ENCODE results near the gene SERINC3.
"Not testable (repeated sequence)": the region's sequence is repeated elsewhere in the genome, so short reads cannot be mapped to it uniquely, and the experiment has no call there.

The SERINC3 gene

DNA sequence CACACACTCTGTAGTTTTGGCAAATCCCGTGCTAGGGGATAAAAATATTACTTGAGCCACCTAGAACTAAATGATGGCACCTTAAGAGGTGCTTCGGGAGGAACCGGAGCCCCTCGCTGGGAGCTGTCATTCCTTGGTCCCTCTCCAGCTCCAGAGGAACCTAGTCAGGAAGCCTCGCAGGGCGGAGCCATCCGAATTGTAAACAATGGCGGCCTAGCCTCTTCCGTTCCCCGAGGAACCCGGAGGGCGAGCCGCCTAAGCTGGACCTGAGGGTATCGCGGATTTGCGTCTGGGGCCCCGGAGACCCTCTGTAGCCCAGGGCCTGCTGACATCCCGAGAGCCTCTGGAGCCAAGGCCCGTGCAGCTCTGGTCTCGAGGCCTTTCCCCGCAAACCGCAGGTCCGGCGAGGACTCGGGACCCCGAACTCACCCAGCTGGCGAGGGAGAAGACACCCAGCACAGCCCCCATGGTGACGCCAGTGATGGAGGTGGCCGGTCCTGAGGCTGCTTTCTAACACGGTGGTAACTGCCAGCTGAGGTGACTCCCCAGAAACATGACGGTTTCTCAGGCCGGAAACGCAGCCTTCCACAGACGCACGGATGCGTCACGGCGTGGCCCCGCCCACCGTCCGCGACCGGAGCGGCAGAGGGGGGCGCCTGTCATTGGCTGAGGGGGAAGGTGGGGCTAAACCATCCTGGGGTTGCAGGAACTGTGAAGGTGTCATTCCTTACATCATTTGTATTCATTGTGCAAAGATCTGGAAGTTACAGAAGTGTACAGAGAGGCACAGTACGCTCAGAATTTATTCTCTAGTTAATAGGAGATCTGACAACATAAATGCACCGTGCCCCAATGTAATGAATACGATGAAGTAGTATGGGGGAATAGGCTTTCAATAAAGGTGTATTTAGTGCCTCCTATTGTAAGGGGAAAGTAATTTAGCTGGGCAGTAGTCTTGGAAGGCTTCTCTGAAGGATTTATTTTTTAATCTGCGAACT, at the start of gene SERINC3:
Gene SERINC3 (minus strand): TSS at position 587 of the 998 bp plus-strand sequence. CDS start 119 bp downstream, at position 468.
- DNase-seq: peak; percentile 96

DNA sequence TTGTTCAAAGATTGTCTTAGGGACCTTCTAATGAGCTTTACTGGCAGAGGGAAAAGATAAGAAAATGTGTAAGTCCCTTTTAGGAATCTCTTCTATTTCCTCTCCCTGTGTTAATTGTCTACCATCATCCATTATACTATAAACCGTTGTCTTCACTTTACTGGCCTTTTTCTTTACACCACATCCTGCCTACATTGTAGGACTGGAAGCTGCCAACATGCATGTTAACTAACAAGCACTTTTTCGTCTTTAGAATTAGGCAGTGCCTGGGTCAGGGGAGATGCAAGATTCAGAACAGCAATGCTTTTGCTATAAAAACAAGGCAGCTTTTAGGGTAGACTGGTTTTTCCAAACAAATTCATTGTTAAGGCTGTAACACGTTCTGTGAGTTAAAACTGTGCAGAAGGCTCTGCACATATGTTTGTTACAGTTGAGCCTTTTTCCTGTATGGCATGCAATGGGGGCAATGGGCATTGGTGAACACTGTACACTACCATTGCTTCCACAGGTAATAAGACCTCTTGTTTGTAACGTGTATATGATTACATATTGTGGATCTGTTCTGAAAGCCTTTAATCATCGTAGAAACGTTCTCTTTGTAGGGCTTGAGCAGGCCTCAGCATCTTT, 49.6 kb upstream of the SERINC3 start:
- DNase-seq: no peak

DNA sequence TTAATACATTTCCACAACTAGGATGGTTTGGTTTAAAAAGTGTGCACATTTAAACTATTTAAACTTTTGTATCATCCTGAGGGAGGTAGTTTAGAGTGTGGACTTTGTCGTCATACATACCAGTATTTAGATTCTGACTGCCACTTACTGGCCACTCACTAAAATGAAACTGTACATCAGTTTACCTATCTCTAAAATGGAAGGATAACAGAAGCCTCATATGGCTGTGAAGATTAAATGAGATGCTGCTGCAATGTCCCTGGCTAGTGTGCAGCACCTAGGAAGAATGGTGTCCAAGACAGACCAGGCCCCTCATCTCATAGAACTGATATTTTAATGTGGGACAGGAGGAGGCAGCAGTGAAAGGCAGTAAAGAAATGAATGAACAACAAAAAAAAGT, 48.5 kb upstream of the SERINC3 start:
- no peak for DNase-seq

DNA sequence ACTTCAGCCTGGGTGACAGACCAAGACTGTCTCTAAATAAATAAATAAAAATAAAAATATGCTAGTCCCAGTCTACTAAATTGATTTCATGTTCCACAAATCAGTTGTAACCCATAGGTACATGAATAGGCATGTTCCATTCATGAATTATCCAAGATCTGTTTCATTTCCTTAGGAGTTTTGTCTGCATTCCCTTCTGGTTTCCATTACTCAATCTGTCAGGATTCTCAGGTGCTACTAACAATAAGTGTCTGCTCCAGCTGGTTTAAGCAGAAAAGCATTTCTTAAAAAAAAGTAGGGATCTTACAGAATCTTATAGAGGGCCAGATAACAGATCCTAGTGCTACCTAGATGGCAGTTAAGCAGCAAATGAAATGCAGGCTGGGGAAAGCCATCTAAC, 44.9 kb upstream of the SERINC3 start:
- DNase-seq: no peak

DNA sequence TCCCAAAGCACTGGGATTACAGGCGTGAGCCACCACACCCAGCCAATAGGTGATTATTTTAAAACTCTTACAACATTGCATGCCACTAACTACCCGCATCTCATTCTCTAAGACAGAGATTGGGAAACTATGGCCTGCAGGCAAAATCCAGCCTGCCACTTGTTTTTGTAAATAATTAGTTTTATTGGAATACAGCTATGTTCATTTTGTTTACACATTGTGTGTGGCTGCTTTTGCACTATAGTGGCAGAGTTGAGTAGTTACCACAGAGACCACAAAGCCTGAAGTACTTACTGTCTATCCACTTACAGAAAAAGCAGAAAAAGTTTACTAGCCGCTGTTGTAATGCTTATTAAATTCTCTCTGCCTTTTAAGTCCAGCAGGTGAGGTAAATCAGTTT, 44.1 kb upstream of the SERINC3 start:
- DNase-seq: no peak

DNA sequence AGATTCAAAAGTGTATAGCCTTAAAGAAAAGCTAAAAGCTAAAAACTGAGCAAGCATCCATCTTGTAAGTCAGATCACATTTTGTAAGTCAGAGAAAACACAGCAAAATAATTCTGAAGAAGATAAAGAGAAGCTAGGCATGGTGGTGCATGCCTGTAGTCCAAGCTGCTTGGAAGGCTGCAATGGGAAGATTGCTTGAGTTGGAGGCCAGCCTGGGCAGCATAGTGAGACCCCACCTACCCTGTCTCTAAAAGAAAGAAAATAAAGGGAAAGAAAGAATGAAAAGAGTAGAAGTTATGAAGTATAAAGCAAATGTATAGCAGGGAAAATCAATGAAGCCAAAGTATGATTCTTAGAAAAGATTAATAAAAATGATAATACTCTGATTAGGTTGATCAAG, 40.0 kb upstream of the SERINC3 start:
- DNase-seq: no peak

DNA sequence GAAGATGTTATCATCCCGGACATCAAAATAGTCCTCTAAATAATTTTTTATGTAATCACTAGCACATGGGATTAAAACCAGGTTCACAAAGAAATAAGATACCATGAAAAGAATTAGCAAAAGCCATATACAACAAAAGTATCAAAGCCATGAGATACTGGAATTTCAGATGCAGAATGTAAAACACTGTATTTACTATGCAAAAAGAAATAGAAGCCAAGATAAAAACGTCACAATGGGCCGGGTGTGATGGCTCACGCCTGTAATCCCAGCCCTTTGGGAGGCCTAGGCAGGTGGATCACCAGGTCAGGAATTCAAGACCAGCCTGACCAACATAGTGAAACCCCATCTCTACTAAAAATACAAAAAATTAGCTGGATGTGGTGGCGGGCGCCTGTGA, 38.9 kb upstream of the SERINC3 start:
- not testable (repeated sequence) for DNase-seq

DNA sequence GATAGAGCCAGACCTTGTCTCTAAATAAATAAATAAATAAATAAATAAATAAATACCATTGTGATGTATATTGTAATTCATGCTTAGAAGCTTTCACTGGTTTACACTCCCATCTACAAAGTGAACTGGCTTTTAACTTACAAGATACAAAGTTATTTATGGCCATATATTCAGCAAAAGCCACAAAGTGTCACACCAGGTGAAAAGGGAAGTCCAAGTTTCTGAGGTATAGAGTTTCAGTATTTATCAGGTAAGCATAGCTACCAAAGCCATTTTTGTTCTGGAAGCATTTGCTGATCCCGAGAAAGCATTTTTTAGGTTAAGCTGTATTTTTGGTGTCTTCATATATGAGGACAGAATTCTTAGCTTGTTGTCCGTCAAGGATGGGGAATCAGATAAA, 38.4 kb upstream of the SERINC3 start:
- no peak for DNase-seq

DNA sequence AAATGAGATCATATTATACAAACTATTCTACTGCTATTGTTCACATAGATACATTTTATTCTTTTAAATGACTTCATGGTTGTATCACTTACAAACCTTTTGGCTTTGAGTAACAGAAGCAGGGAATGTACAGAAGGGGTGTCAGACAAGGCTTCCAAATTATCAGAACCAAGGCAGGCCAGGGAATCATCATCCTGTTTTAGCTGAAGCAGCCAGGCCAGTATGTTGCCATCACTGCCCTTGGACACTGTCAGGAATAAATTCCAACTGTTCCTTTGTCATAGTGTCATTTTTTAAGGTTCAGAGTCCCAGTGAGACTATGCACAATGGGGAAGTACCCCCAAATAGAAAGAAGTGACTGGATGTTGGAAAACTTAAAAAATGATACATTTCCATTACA, 37.4 kb upstream of the SERINC3 start:
- DNase-seq: no peak

DNA sequence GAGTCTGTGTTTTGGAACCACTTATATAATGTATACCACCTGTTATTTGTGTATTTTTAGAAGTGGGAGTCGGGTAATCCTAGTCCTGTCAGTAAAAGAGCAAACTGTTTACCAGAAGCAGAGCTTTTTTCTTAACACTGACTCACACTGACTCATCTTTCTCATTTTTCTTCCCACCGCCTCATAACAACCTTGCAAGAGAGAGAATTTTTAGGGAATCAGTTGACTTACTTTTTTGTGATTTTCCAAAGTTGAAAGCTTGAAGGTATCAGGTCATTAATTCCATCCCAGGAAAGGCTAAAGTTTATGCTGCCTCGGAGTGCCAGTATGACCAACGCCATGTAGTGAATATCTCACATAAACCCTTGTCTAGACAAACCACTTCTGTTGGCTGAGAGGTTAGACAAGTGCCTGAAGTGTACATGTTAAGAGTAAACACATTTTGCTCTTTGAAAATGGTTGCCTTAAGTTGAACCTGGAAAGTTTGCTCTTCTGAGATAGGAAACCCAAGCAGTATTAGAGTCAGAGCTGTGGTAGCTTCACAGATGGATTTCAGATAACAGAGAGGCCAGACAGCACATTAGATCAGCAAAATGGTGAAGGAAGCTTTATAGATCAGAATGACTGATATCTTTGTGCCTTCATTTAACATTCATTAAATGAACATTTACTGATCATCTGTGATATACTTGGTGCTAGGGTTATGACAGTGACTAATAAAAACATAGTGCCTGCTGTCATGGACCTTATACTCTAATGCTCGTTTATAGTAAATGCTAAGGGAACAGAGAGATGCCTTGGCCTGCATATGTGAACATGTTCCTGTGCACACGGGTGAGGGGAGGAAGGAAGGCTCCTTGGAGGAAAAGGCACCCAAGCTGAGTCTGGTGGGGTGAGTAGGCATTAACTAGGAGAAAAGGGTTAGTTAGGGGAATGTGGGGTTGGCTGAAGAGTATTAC, 31.4 kb upstream of the SERINC3 start:
- no peak for DNase-seq

DNA sequence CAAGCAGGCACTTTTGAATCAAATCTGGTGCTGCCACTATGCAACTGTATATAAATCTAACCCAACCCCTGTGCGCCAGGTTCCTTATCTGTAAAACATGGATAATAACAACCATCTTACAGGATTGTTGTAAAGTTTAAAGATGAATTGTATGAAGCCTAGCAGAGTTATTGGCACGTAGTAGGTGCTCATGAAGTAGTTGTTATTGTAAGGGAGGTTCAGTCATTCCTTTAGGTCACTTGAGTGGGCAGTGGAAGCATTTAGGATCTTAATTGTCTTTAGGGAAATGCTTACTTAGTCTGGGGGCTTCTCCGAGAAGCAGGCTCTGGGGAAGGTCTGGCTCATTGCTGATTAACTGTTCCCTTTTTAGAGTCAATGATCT, 30.7 kb upstream of the SERINC3 start:
- no peak for DNase-seq

DNA sequence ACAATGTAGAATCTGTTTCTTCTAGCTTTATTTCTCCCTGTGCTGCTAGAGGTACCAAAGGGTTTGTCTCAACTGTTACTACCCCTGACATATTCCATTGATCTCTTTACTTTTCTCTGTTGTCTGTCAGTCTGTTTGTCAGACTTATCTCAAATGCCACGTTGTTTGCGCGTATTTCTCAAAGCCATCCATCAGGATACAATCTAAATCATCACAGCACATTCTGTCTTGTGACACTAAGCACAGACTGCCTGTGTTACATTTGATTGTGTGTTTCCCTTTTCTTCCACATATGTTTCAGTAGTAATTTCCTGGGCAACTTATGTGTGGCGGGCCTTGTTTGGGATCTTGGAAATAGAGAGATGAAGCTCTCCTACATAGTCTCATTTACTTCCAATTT, 30.2 kb upstream of the SERINC3 start:
- no peak for DNase-seq

DNA sequence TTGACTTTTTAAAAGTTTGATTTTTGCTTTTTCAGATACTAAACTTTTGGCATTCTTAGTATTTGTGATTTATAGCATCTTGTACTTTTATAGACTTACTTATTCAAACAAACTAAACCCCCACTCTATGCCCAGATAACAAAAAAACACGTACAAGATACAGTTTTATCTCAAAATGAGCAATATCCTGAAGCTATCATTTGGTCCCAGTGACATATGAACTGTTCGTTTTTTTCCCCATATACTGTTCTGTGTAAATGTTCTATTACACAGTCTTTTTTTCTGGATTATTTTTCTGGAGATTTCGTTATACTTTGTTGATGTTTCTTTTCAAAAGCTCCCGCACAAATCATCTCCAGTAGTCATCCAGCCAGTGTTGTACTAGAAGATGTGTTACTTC, 27.3 kb upstream of the SERINC3 start:
- no peak for DNase-seq

DNA sequence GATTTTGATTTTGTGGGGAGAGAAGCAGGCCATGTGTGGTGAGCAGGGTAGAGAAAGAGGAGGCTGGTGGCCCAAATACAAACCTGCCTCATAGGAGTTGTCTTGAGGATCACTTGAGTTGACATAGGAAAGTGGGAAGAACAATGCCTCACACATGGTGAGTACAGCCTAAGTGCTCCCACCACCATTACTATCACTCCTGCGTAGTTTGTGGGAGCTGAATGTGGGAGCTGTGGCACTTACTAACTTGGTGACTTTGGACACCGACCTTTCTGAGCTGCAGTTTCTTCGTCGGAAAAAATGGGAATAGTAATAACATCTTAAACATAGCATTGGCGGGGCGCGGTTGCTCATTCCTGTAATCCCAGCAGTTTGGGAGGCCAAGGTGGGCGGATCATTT, 25.5 kb upstream of the SERINC3 start:
- no peak for DNase-seq

DNA sequence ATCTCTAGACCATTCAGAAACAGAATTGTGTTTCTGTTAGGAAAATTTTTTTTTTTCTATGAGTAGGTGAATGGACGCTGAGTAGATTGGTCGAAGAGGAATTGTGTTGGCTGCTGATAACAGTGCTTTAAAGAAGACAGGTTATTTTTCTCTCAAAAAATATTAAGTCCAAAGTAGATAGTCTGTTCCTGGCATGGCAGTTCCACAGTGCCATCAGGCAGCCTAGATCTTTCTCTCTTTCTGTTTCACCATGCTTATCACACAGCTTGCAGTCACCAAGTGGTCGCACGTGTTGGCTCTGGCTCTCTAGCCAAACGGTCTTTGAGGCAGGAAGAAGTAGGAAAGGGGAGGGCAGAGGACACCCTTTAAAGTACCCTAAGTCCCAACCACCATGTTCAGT, 22.4 kb upstream of the SERINC3 start:
- DNase-seq: no peak

DNA sequence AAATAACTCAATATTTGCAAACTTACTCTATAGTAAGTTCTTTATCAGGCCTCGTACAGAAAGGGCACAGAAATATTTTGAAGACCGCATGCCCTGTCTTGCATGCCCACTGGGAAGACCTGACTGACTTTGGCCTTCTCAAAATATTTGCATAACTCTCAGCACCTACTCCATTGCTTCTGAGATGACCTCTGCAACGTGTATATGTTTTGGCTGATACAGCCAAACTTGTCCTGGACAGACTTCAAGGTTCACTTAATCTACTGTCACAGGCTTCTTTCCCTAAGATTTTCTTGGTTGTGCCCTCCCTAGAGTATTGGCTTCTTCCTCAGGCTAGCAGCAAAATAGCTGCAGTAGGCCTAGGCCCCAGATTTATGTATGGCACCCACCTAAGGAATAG, 21.5 kb upstream of the SERINC3 start:
- DNase-seq: no peak

DNA sequence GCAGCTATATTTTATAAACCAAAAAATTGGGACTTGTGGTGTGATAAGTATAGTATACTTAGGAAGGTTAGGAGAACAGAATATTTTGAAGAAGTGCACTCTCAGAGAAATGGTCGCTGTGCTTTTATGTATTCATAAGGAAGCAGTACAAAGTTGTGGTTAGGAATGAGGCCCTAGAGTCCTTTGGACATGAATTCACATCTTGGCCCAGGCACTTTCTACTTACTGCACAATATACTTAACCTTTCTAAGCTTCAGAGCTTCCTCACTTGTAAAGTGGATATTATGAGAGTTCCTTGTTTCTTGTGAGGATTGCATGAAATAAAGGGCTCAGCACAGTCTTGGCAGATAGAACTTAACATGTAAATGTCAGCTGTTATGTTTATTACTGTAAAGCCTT, 21.0 kb upstream of the SERINC3 start:
- DNase-seq: no peak

DNA sequence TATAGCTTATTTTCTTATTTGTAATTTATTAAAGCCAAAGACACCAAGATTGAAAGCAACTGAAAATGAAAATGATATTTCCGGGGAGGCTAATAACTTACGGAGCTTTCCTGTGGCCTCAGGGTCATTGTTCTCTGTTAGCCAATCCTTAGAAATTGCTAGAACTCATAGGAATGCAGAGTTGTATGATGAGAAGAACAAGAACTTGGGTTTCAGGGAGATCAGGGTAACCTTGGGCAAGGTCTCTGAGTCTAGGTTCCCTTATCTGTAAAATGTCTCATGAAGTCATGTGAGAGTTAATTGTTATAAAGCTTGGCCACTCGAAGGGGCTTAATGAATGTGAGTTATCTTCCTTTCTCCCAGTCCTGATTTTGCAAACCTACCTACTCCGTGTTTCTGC, 20.1 kb upstream of the SERINC3 start:
- DNase-seq: no peak

DNA sequence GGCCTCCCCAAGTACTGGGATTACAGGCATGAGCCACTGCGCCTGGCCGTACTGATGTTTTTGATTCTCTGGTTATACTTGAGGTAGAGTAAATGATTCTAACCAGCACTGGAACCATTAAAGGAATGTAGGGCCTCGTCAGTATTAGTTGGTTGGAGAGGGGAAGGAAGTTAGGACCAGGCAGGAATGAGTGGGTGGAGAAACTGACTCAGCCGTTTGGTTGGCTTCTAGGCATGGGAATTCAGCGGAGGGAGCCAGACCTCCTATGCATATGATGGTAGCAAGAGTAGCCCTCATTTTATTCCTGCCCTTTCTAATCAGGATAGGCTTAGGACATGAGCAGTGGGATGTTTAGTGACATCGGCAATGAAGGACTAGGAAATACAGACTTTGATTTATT, 19.0 kb upstream of the SERINC3 start:
- no peak for DNase-seq

DNA sequence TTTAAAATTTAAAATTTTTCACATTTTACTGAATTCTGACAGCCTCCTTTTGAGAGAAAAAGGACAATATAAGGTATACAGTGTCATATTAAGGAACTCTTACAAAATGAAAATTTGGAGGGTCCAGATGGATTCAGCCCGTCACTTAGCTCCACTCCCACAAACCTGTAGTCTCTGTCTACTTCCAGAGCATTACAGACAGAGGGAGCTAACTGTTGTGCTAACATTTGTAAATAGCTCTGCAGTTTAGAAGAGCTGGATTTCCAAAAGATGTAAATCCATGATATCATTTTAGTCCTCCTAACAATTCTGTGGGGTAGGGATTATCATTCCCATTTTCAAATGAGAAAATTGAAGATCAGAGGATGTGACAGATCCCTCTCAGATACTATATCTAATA, 16.1 kb upstream of the SERINC3 start:
- no peak for DNase-seq

DNA sequence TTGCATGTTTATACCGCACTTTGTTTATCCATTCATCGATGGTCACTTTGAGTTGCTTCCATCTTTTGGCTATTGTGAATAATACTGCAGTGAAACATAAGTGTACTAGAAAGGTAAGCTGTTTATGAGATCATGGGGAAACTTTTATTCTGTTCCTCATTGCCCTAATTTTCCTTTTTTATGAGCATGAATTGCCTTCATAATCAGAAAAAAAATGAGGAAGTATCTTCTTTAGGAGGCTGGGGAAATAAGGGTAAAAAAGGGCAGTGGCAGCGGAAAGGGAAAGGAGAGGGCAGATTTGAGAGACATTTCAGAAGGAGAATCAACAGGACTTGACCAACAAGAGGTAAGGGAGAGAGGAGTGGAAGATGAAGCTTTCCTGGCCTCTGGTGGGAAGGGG, 14.3 kb upstream of the SERINC3 start:
- no peak for DNase-seq

DNA sequence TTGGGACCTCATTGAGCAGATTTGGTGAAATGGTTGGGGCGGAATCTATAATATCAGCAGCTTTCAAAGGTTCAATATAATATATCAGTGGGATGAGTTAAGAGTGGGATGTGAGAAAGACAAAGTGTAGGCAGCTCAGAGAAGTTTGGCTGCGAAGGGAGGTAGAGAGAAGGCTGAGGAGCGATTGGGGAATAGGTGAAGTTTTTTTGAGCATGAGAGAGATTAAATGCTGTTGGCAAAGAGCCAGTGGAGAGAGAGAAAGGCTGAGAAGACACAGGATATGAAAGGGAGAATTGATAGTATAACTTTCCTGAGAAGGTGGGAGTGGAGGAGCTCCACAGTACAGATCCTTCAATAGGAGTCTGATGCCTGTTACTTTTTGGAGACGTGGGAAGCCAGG, 12.1 kb upstream of the SERINC3 start:
- no peak for DNase-seq

DNA sequence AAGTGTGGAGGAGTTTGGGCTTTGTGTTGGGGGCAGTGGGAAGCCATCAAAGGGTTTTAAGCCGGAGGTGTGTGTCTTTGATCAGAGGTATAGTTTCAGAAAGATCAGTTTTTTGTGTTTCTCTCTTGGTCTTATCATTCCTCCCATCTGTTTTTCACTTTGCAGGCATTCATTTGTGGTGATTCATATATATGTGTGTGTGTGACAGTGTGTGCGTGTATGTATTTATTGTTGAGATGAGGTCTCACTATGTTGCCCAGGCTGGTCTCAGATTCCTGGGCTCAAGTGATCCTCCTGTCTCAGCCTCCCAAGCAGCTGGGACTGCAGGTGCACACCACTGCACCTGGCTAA, 11.1 kb upstream of the SERINC3 start:
- DNase-seq: no peak

All from activated CD4-positive, CD25-positive, alpha-beta regulatory T cell treated with anti-CD3 and anti-CD28 coated beads, Interleukin-2, amount 50 U/mL, for 72 hours (primary cell).